Endothelial cell of umbilical vein (primary cell): ENCODE data around the gene ZNF483. TPM values are rescaled to one million over a fixed set of nuclear protein-coding genes. Genes with fewer than 3 reads are reported as not detected.

Source experiments
- BruUV-seq: library from RNA; stranded (reverse); fragments of 400-500 nt; replicated peaks from 2 replicates; lab custom pipeline; 2021; lab: Mats Ljungman, UMichigan
- CTCF ChIA-PET: fragments of 300-600, 350-600 bp; sonication (Branson Sonifier 250); formaldehyde crosslinking; loops from one replicate; lab custom pipeline; 2021; ENCODE audit warnings: antibody characterized with exemption, inconsistent platforms; lab: Charles Lee
- POLR2A ChIA-PET: fragments of 300-600, 350-600 bp; sonication (Branson Sonifier 250); formaldehyde crosslinking; loops from one replicate; lab custom pipeline; 2021; ENCODE audit warnings: antibody characterized with exemption, inconsistent platforms; lab: Charles Lee
- DNase-seq: peaks from one replicate; pipeline ENCODE4 v3.0.0-alpha.2; 2011; ENCODE audit warnings: low read depth, low spot score
- FAIRE-seq: peaks from 2 replicates; lab custom pipeline; 2011; peaks lifted over from hg19 to GRCh38; lab: Jason Lieb, UNC
- H2AFZ ChIP-seq: 2 replicates; pipeline ENCODE4 v1.6.0; 2012; ENCODE audit warnings: low read depth, low read length, control low read depth, inconsistent platforms
- H3K27ac ChIP-seq: 2 replicates; pipeline ENCODE4 v1.5.1; 2011; ENCODE audit warnings: low read depth, mild to moderate bottlenecking, control low read depth, low read length, moderate library complexity; ENCODE audit not compliant: insufficient read depth
- H3K27me3 ChIP-seq, 2 experiments: 2 replicates each; pipeline versions ENCODE4 v1.6.0 to v1.6.1; 2011; ENCODE audit warnings: low read length in 2 of 2, mixed read lengths in 1 of 2; ENCODE audit not compliant: control insufficient read depth in 2 of 2, insufficient read depth in 2 of 2
- H3K36me3 ChIP-seq, 2 experiments: 2 replicates in 1 of 2; 3 replicates in 1 of 2; pipeline ENCODE4 v1.5.1; 2011; ENCODE audit warnings: low read length in 2 of 2, mild to moderate bottlenecking in 1 of 2, moderate library complexity in 1 of 2; ENCODE audit not compliant: control insufficient read depth in 2 of 2, insufficient read depth in 2 of 2; ENCODE audit errors: extremely low read depth in 1 of 2
- H3K4me1 ChIP-seq: 3 replicates; pipeline ENCODE4 v1.5.1; 2011; ENCODE audit warnings: mild to moderate bottlenecking, low read length; ENCODE audit not compliant: control insufficient read depth, insufficient read depth; ENCODE audit errors: extremely low read depth
- H3K4me2 ChIP-seq: 2 replicates; pipeline ENCODE4 v1.6.1; 2011; ENCODE audit warnings: low read length, control low read depth, mixed read lengths; ENCODE audit not compliant: insufficient read depth
- H3K4me3 ChIP-seq, 3 experiments: fragments of 200-600 bp in 1 of 3; sonication (generic), shearing (Covaris generic) in 1 of 3; replicated peaks in 1 of 3; 2 replicates each; pipeline ENCODE4 v1.5.1; 2011 to 2016; ENCODE audit warnings: control low read depth in 3 of 3, low read length in 3 of 3, mild to moderate bottlenecking in 2 of 3, inconsistent platforms in 1 of 3, low read depth in 1 of 3, moderate library complexity in 1 of 3; ENCODE audit not compliant: insufficient read depth in 1 of 3
- H3K79me2 ChIP-seq: 2 replicates; pipeline ENCODE4 v1.6.0; 2012; ENCODE audit warnings: low read length, inconsistent platforms; ENCODE audit not compliant: control insufficient read depth, insufficient read depth
- H3K9ac ChIP-seq: replicated peaks from 2 replicates; pipeline ENCODE3; 2011; ENCODE audit warnings: low read length, control low read depth; ENCODE audit not compliant: insufficient read depth; ENCODE audit errors: extremely low read depth
- H3K9me1 ChIP-seq: replicated peaks from 3 replicates; pipeline ENCODE4 v1.6.0; 2011; ENCODE audit warnings: mild to moderate bottlenecking, low read length; ENCODE audit not compliant: control insufficient read depth, insufficient read depth; ENCODE audit errors: extremely low read depth
- H3K9me3 ChIP-seq: replicated peaks from 2 replicates; pipeline ENCODE4 v1.5.1; 2012; ENCODE audit warnings: low read length, inconsistent platforms; ENCODE audit not compliant: control insufficient read depth, insufficient read depth
- H4K20me1 ChIP-seq: replicated peaks from 2 replicates; pipeline ENCODE3; 2011; ENCODE audit warnings: mild to moderate bottlenecking, low read length; ENCODE audit not compliant: control insufficient read depth, insufficient read depth; ENCODE audit errors: extremely low read depth
- CTCF ChIP-seq, 2 donors: IDR thresholded peaks; 1 replicate in 1 of 2; 2 replicates in 1 of 2; pipeline ENCODE4 v1.5.1; 2011; ENCODE audit warnings: low read length in 2 of 2, mild to moderate bottlenecking in 2 of 2, moderate library complexity in 2 of 2, control low read depth in 1 of 2, inconsistent platforms in 1 of 2, low read depth in 1 of 2; ENCODE audit not compliant: insufficient read depth in 1 of 2; ENCODE audit errors: extremely low read depth in 1 of 2
- EZH2 ChIP-seq: IDR thresholded peaks from 2 replicates; pipeline ENCODE4 v1.6.1; 2012; ENCODE audit warnings: borderline replicate concordance, low read depth, mild to moderate bottlenecking, moderate library complexity, low read length, inconsistent platforms; ENCODE audit not compliant: severe bottlenecking
- FOS ChIP-seq: IDR thresholded peaks from 2 replicates; pipeline ENCODE4 v1.6.1; 2011; ENCODE audit warnings: mild to moderate bottlenecking, low read length, moderate library complexity, borderline replicate concordance; ENCODE audit not compliant: insufficient read depth
- GATA2 ChIP-seq: IDR thresholded peaks from 2 replicates; pipeline ENCODE4 v1.7.0; 2011; ENCODE audit warnings: low read depth, mild to moderate bottlenecking, moderate library complexity, mixed read lengths, low read length; ENCODE audit not compliant: insufficient read length, insufficient read depth
- JUN ChIP-seq: IDR thresholded peaks from 2 replicates; pipeline ENCODE4 v1.6.1; 2011; ENCODE audit warnings: borderline replicate concordance, low read depth; ENCODE audit not compliant: insufficient read length, insufficient read depth
- MYC ChIP-seq: IDR thresholded peaks from one replicate; pipeline ENCODE4 v1.6.1; 2011; ENCODE audit warnings: mild to moderate bottlenecking, low read depth, low read length
- POLR2A ChIP-seq: IDR thresholded peaks from 2 replicates; pipeline ENCODE4 v1.6.1; 2012; ENCODE audit warnings: low read depth, mild to moderate bottlenecking, control low read depth, low read length
- POLR2AphosphoS5 ChIP-seq: IDR thresholded peaks from 2 replicates; pipeline ENCODE4 v1.6.1; 2012; ENCODE audit warnings: low read depth, mild to moderate bottlenecking, control low read depth, low read length, moderate library complexity; ENCODE audit not compliant: insufficient read depth
- dilution Hi-C: fragments of 300-500 bp; cut with MboI; formaldehyde crosslinking; loops from one replicate; pipeline ENCODE4 v1.15.0; 2019; ENCODE audit warnings: low sequenced_read_pairs; ENCODE audit not compliant: extremely low pct_ligation_motif_present
- intact Hi-C: fragments of 100-400 bp; cut with micrococcal nuclease; formaldehyde crosslinking; loops from one replicate; pipeline ENCODE4 v1.10.0; 2022
- polyA plus RNA-seq, 4 experiments: library from polyadenylated mRNA; depleted of rRNA in 3 of 4; stranded (reverse) in 3 of 4; unstranded in 1 of 4; fragments of >200 nt; gene quantifications; 2 replicates each; pipeline versions ENCODE4 v1.2.1 to v1.2.3, GENCODE V29; 2011 to 2012; ENCODE audit warnings: missing spikeins in 1 of 4
- total RNA-seq: library from RNA; stranded (reverse); gene quantifications from 2 replicates; pipeline ENCODE4 v1.2.3, GENCODE V29; 2021
- TF ChIP-seq, protein P1 (sequence below): IDR thresholded peaks from 2 replicates; pipeline ENCODE4 v1.6.1; 2011; ENCODE audit not compliant: insufficient read depth, insufficient read length

ZNF483 gene
- total and polyA plus RNA-seq, 2 donors (not counting 3 experiments of a cell fraction or from before 2014, with no cell fraction given) = 0.23 to 2.0 TPM

GRCh38 chr9:111483439-111483857 is 41.5 kb upstream of the ZNF483 start:
- Histone ChIP-seq H4K20me1 (peaks cover 9% of the 10 kb centered on the region), H3K9me3 (no peaks in the 10 kb centered on the region), H3K27ac (peak overlapping the region; percentile 70), H3K9me1 (no peaks in the 10 kb centered on the region), H3K4me1 (peaks cover 8% of the 10 kb centered on the region), H3K9ac (peak overlapping the region; percentile 83), H2AFZ (peak overlapping the region; percentile 92), H3K4me3 (peak overlapping the region in 2 of 3 experiments; percentile 75 to 78), H3K36me3 (no peaks in the 10 kb centered on the region), H3K79me2 (peaks cover 47% of the 10 kb centered on the region), H3K27me3 (no peaks in the 10 kb centered on the region), H3K4me2 (no peak overlapping the region)
- ChIA-PET POLR2A (interaction anchor here (0.6 to 1.0 kb wide), 2 partner anchors 12 to 473 kb away, joined by 3 to 4 read pairs; no protein-coding TSS in a partner anchor), CTCF (no interaction called here)
- intact Hi-C loops = loop anchor here (5.0 kb wide), 1 partner anchor 114 kb away; the partner anchor contains the start of gene PTGR1
- no peak for DNase-seq
- TF ChIP-seq, protein P1, sequence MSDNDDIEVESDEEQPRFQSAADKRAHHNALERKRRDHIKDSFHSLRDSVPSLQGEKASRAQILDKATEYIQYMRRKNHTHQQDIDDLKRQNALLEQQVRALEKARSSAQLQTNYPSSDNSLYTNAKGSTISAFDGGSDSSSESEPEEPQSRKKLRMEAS = no peak
- no peak for FAIRE-seq
- dilution Hi-C loops = no loop called here
- no TSS peak for BruUV-seq

- peak; percentile 81 for DNase-seq
- BruUV-seq = no TSS peak
- intact Hi-C loops = loop anchor here (2.0 to 5.0 kb wide), 2 partner anchors 113 to 147 kb away; partner anchors contain the start of genes DNAJC25 and PTGR1
- FAIRE-seq = peak; percentile 65
- Histone ChIP-seq H3K9ac (peak within 1 kb of the TSS; percentile 83), H3K4me3 (peak within 1 kb of the TSS; percentile 49 to 78 (median 75)), H3K27me3 (no peaks in the 10 kb centered on the region), H3K79me2 (peaks cover 41% of the 10 kb centered on the region), H3K4me2 (peak within 1 kb of the TSS; percentile 82), H2AFZ (peak within 1 kb of the TSS; percentile 92), H3K9me3 (no peaks in the 10 kb centered on the region), H3K9me1 (no peaks in the 10 kb centered on the region), H4K20me1 (peaks cover 6% of the 10 kb centered on the region), H3K36me3 (no peaks in the 10 kb centered on the region), H3K4me1 (peaks cover 8% of the 10 kb centered on the region), H3K27ac (peak within 1 kb of the TSS; percentile 70)
- ChIA-PET POLR2A (interaction anchor here (0.6 to 1.0 kb wide), 2 partner anchors 13 to 472 kb away, joined by 3 to 4 read pairs; no protein-coding TSS in a partner anchor), CTCF (interaction anchor here (1.0 kb wide), 1 partner anchor 41 kb away, joined by 3 read pairs; the partner anchor contains the start of gene ZNF483)
- dilution Hi-C loops = no loop called here
- peak in 1 of 2 donors; percentile 3 for TF ChIP-seq CTCF (IDR thresholded peaks at IDR 0.05; ENCODE audit: extremely low read depth in 1 of 2, insufficient read depth in 1 of 2, low read depth in 1 of 2, low read length in 2 of 2)
- peak; percentile 72 for TF ChIP-seq FOS
- peak; percentile 31 for TF ChIP-seq POLR2AphosphoS5
- TF ChIP-seq JUN = no peak
- no peak for TF ChIP-seq POLR2A
- TF ChIP-seq, protein P1 = no peak
- no peak for TF ChIP-seq MYC
- TF ChIP-seq EZH2 = no peak
- no peak for TF ChIP-seq GATA2
These were observed 41.0 kb upstream of the ZNF483 start, which contains the start of gene ECPAS for GRCh38 chr9:111483858-111484571. Gene ECPAS, minus strand, starts transcription at chr9:111484383. Its CDS starts 11,465 bp downstream, at chr9:111472918.
